ENCODE measurements around the gene ACTR6. TPM values are rescaled to one million over a fixed set of nuclear protein-coding genes. Genes with fewer than 3 reads are reported as not detected.

Gene ACTR6
- polyA plus RNA-seq, 1 donor (not counting 4 experiments of a cell fraction or from before 2014, with no cell fraction given) = 33.1 TPM

- TF ChIP-seq EZH2 (IDR thresholded peaks at IDR 0.05; ENCODE audit: low read length) (no peak), CTCF (optimal IDR thresholded peaks at IDR 0.05 in 1 of 3, IDR thresholded peaks at IDR 0.05 in 1 of 3, conservative IDR thresholded peaks at IDR 0.05 in 1 of 3; ENCODE audit: extremely low read depth in 1 of 3, insufficient read depth in 2 of 3, low read length in 3 of 3) (no peak)
- H3K9me3 ChIP-seq (ENCODE audit: control insufficient read depth, low read depth, low read length) = no peaks in the 10 kb centered on the region
- H3K36me3 ChIP-seq (ENCODE audit: control insufficient read depth in 2 of 2, extremely low read depth in 1 of 2, insufficient read depth in 2 of 2, low read length in 2 of 2) = peaks cover 0 to 2% of the 10 kb centered on the region in 2 experiments
- FAIRE-seq (no peak), DNase-seq (ENCODE audit: low read depth, low spot score) (no peak)
- H4K20me1 ChIP-seq (ENCODE audit: control insufficient read depth, extremely low read depth, insufficient read depth, low read length) = no peaks in the 10 kb centered on the region
- H3K27me3 ChIP-seq (ENCODE audit: control insufficient read depth, extremely low read depth, insufficient read depth, low read length) = no peaks in the 10 kb centered on the region
- no peak overlapping the region for H3K4me3 ChIP-seq (ENCODE audit: control insufficient read depth in 2 of 3, extremely low read depth in 1 of 3, insufficient read depth in 2 of 3, low read depth in 1 of 3, low read length in 3 of 3)
- H2AFZ ChIP-seq (ENCODE audit: control insufficient read depth, low read length) = no peak overlapping the region
- no peaks in the 10 kb centered on the region for H3K4me1 ChIP-seq (ENCODE audit: control insufficient read depth, extremely low read depth, insufficient read depth, low read length)
- no peaks in the 10 kb centered on the region for H3K79me2 ChIP-seq (ENCODE audit: control insufficient read depth, insufficient read depth, low read length)
- dilution Hi-C loops (cut with MboI; ENCODE audit: extremely low pct_ligation_motif_present, low sequenced_read_pairs) = no loop called here
- no peak overlapping the region for H3K4me2 ChIP-seq (ENCODE audit: control insufficient read depth, extremely low read depth, insufficient read depth, low read depth, low read length)
- no peak overlapping the region for H3K9ac ChIP-seq (ENCODE audit: control insufficient read depth, extremely low read depth, insufficient read depth, low read length)
- no peak overlapping the region for H3K27ac ChIP-seq (ENCODE audit: control insufficient read depth, insufficient read depth, low read length)
- no peaks in the 10 kb centered on the region for H3K9me1 ChIP-seq (ENCODE audit: control insufficient read depth, extremely low read depth, insufficient read depth, low read length)
Observed at GRCh38 chr12:100254876-100255275, 54.3 kb downstream of the ACTR6 start.

- dilution Hi-C loops (cut with MboI; ENCODE audit: extremely low pct_ligation_motif_present, low sequenced_read_pairs) = no loop called here
Observed at GRCh38 chr12:100258127-100258526, 57.5 kb downstream of the ACTR6 start.

More at GRCh38 chr12:100258127-100258526, 57.5 kb downstream of the ACTR6 start:
- H2AFZ ChIP-seq (ENCODE audit: control insufficient read depth, low read length) = no peak overlapping the region
- no peaks in the 10 kb centered on the region for H3K9me3 ChIP-seq (ENCODE audit: control insufficient read depth, low read depth, low read length)
- no peaks in the 10 kb centered on the region for H3K79me2 ChIP-seq (ENCODE audit: control insufficient read depth, insufficient read depth, low read length)
- peaks cover 0 to 2% of the 10 kb centered on the region in 2 experiments for H3K36me3 ChIP-seq (ENCODE audit: control insufficient read depth in 2 of 2, extremely low read depth in 1 of 2, insufficient read depth in 2 of 2, low read length in 2 of 2)
- H3K4me2 ChIP-seq (ENCODE audit: control insufficient read depth, extremely low read depth, insufficient read depth, low read depth, low read length) = no peak overlapping the region
- H4K20me1 ChIP-seq (ENCODE audit: control insufficient read depth, extremely low read depth, insufficient read depth, low read length) = no peaks in the 10 kb centered on the region
- H3K27ac ChIP-seq (ENCODE audit: control insufficient read depth, insufficient read depth, low read length) = no peak overlapping the region
- no peaks in the 10 kb centered on the region for H3K4me1 ChIP-seq (ENCODE audit: control insufficient read depth, extremely low read depth, insufficient read depth, low read length)
- H3K9ac ChIP-seq (ENCODE audit: control insufficient read depth, extremely low read depth, insufficient read depth, low read length) = no peak overlapping the region
- DNase-seq (ENCODE audit: low read depth, low spot score) (no peak), FAIRE-seq (no peak)
- TF ChIP-seq EZH2 (IDR thresholded peaks at IDR 0.05; ENCODE audit: low read length) (no peak), CTCF (optimal IDR thresholded peaks at IDR 0.05 in 1 of 3, IDR thresholded peaks at IDR 0.05 in 1 of 3, conservative IDR thresholded peaks at IDR 0.05 in 1 of 3; ENCODE audit: extremely low read depth in 1 of 3, insufficient read depth in 2 of 3, low read length in 3 of 3) (no peak)
- no peak overlapping the region for H3K4me3 ChIP-seq (ENCODE audit: control insufficient read depth in 2 of 3, extremely low read depth in 1 of 3, insufficient read depth in 2 of 3, low read depth in 1 of 3, low read length in 3 of 3)
- H3K9me1 ChIP-seq (ENCODE audit: control insufficient read depth, extremely low read depth, insufficient read depth, low read length) = no peaks in the 10 kb centered on the region
- H3K27me3 ChIP-seq (ENCODE audit: control insufficient read depth, extremely low read depth, insufficient read depth, low read length) = no peaks in the 10 kb centered on the region
